HG02938 (cell line): ENCODE data around the gene ITIH1.

Source experiments
- ATAC-seq: cut with Tn5 transposase; IDR thresholded peaks from one replicate; pipeline ENCODE4 v1.9.1; 2021; ENCODE audit warnings: mild to moderate bottlenecking, moderate library complexity; ENCODE audit not compliant: unreplicated experiment

Gene ITIH1

GRCh38 chr3:52788890-52789745, 11.7 kb downstream of the ITIH1 start:
- no peak for ATAC-seq

- no peak for ATAC-seq
These were observed 12.3 kb downstream of the ITIH1 start for GRCh38 chr3:52789746-52790040.

- no peak for ATAC-seq
These were observed 12.9 kb downstream of the ITIH1 start for GRCh38 chr3:52790337-52790736.

- no peak for ATAC-seq
These were observed 13.3 kb downstream of the ITIH1 start for GRCh38 chr3:52790741-52791140.

- no peak for ATAC-seq
These were observed 14.0 kb downstream of the ITIH1 start for GRCh38 chr3:52791366-52791765.

GRCh38 chr3:52791928-52792327, 14.5 kb downstream of the ITIH1 start:
- ATAC-seq, result no peak

GRCh38 chr3:52792413-52792812, 15.0 kb downstream of the ITIH1 start:
- no peak for ATAC-seq

- no peak for ATAC-seq
These were observed 15.7 kb downstream of the ITIH1 start for GRCh38 chr3:52792961-52793695.

- no peak for ATAC-seq
These were observed 16.6 kb downstream of the ITIH1 start for GRCh38 chr3:52793702-52794611.

- no peak for ATAC-seq
These were observed 17.3 kb downstream of the ITIH1 start, which contains the start of gene ITIH3 for GRCh38 chr3:52794612-52795099. TSS of gene ITIH3 (plus strand) at chr3:52794796. CDS start at chr3:52794804, 8 bp downstream.

- no peak for ATAC-seq
These were observed 18.0 kb downstream of the ITIH1 start for GRCh38 chr3:52795298-52795900.

GRCh38 chr3:52796411-52796810, 19.0 kb downstream of the ITIH1 start:
- ATAC-seq, result no peak

- no peak for ATAC-seq
These were observed 21.1 kb downstream of the ITIH1 start for GRCh38 chr3:52798376-52798977.

GRCh38 chr3:52798978-52799476, 21.6 kb downstream of the ITIH1 start:
- ATAC-seq, result no peak

- ATAC-seq, result no peak
These were observed 22.7 kb downstream of the ITIH1 start for GRCh38 chr3:52800079-52800478.

- no peak for ATAC-seq
These were observed 24.4 kb downstream of the ITIH1 start for GRCh38 chr3:52801839-52802238.

GRCh38 chr3:52805270-52806039, 28.1 kb downstream of the ITIH1 start:
- no peak for ATAC-seq

GRCh38 chr3:52809149-52809548, 31.8 kb downstream of the ITIH1 start:
- no peak for ATAC-seq

GRCh38 chr3:52809662-52810377, 32.4 kb downstream of the ITIH1 start:
- ATAC-seq, result no peak
